GM12878 (cell line): ENCODE results near the gene PFKL. TPM values are rescaled to one million over a fixed set of nuclear protein-coding genes. Genes with fewer than 3 reads are reported as not detected.

Source experiments
- ATAC-seq: fragments of 200-7000 bp; cut with Tn5 transposase; 3 replicates; pipeline ENCODE4 v1.9.1; 2020; ENCODE audit warnings: mild to moderate bottlenecking, moderate library complexity
- BruUV-seq: library from RNA; stranded (reverse); fragments of 400-500 nt; replicated peaks from 2 replicates; lab custom pipeline; 2021; lab: Mats Ljungman, UMichigan
- CTCF ChIA-PET: fragments of 300-600 bp; sonication (Branson Sonifier 250); formaldehyde crosslinking; extraction: SDS; loops from one replicate; lab custom pipeline; 2021; ENCODE audit warnings: inconsistent platforms; lab: Yijun Ruan, JAX
- POLR2A ChIA-PET: fragments of 350-600 bp; formaldehyde crosslinking; extraction: SDS; loops from one replicate; lab custom pipeline; 2021; ENCODE audit warnings: inconsistent platforms; lab: Charles Lee
- RAD21 ChIA-PET: fragments of 300-600 bp; sonication (Branson Sonifier 250); formaldehyde crosslinking; loops from one replicate; lab custom pipeline; 2023; ENCODE audit warnings: antibody characterized with exemption; ENCODE audit not compliant: unreplicated experiment; lab: Charles Lee
- SMC1A ChIA-PET: fragments of 300-600 bp; sonication (Branson Sonifier 250); formaldehyde crosslinking; loops from one replicate; lab custom pipeline; 2023; ENCODE audit not compliant: unreplicated experiment, uncharacterized antibody; lab: Charles Lee
- DNase-seq: peaks from one replicate; pipeline ENCODE4 v3.0.0-alpha.2; 2011; ENCODE audit warnings: low read depth, low spot score
- FAIRE-seq: peaks from 3 replicates; lab custom pipeline; 2011; peaks lifted over from hg19 to GRCh38; lab: Jason Lieb, UNC
- H2AFZ ChIP-seq: 2 replicates; pipeline ENCODE4 v1.6.0; 2011; ENCODE audit warnings: low read depth, low read length, control low read depth; ENCODE audit not compliant: control insufficient read depth
- H3K27ac ChIP-seq: 2 replicates; pipeline ENCODE4 v1.5.1; 2011; ENCODE audit warnings: control low read depth; ENCODE audit not compliant: control insufficient read depth, insufficient read depth
- H3K27me3 ChIP-seq, 2 experiments: replicated peaks in 1 of 2; 2 replicates each; pipeline versions ENCODE4 v1.6.0 to v1.6.1; 2011; ENCODE audit warnings: low read length in 1 of 2; ENCODE audit not compliant: control insufficient read depth in 2 of 2, insufficient read depth in 2 of 2
- H3K36me3 ChIP-seq, 2 experiments: 2 replicates each; pipeline ENCODE4 v1.5.1; 2011; ENCODE audit warnings: low read length in 1 of 2; ENCODE audit not compliant: control insufficient read depth in 2 of 2, insufficient read depth in 2 of 2
- H3K4me1 ChIP-seq: 2 replicates; pipeline ENCODE4 v1.6.1; 2011; ENCODE audit warnings: mild to moderate bottlenecking, low read length, moderate library complexity, mixed read lengths; ENCODE audit not compliant: control insufficient read depth, insufficient read depth
- H3K4me2 ChIP-seq: 2 replicates; pipeline ENCODE4 v1.6.0; 2011; ENCODE audit warnings: control low read depth; ENCODE audit not compliant: control insufficient read depth, insufficient read depth
- H3K4me3 ChIP-seq: fragments of 200-600 bp; sonication (generic); 2 replicates; pipeline ENCODE4 v1.5.1; 2016
- H3K79me2 ChIP-seq: 2 replicates; pipeline ENCODE4 v1.6.0; 2011; ENCODE audit warnings: low read length; ENCODE audit not compliant: control insufficient read depth, insufficient read depth
- H3K9ac ChIP-seq: 2 replicates; pipeline ENCODE4 v1.8.0; 2011; ENCODE audit warnings: low read length, control low read depth, mixed read lengths; ENCODE audit not compliant: control insufficient read depth, insufficient read depth
- H3K9me3 ChIP-seq: replicated peaks from 3 replicates; pipeline ENCODE4 v1.5.1; 2011; ENCODE audit warnings: mild to moderate bottlenecking, low read length; ENCODE audit not compliant: control insufficient read depth, insufficient read depth
- H4K20me1 ChIP-seq: 2 replicates; pipeline ENCODE4 v1.6.0; 2011; ENCODE audit not compliant: control insufficient read depth, insufficient read depth
- BACH1 ChIP-seq: fragments of 450-650 bp; IDR thresholded peaks from 2 replicates; pipeline ENCODE4 v1.6.1; 2017; ENCODE audit warnings: mild to moderate bottlenecking, borderline replicate concordance
- BHLHE40 ChIP-seq, 2 experiments: fragments of 450-650 bp in 1 of 2; IDR thresholded peaks; 2 replicates each; pipeline ENCODE4 v1.6.1; 2011 to 2017; ENCODE audit warnings: low read depth in 2 of 2, borderline replicate concordance in 1 of 2, improper control_type of control experiment in 1 of 2, low read length in 1 of 2, mild to moderate bottlenecking in 1 of 2
- BRCA1 ChIP-seq: IDR thresholded peaks from 2 replicates; pipeline ENCODE4 v1.6.1; 2011; ENCODE audit warnings: low read depth, low read length, improper control_type of control experiment
- CEBPB ChIP-seq, 2 experiments: fragments of 150-350 bp in 1 of 2; IDR thresholded peaks; 2 replicates each; pipeline ENCODE4 v1.6.1; 2012 to 2014; ENCODE audit warnings: low read depth in 2 of 2, low read length in 2 of 2, borderline replicate concordance in 1 of 2, inconsistent platforms in 1 of 2
- EGR1 ChIP-seq, 2 experiments: IDR thresholded peaks; 1 replicate in 1 of 2; 2 replicates in 1 of 2; pipeline ENCODE4 v1.6.1; 2011 to 2012; ENCODE audit warnings: low read depth in 2 of 2, low read length in 2 of 2, borderline replicate concordance in 1 of 2, mild to moderate bottlenecking in 1 of 2, moderate library complexity in 1 of 2
- HDAC6 ChIP-seq: fragments of 200-600 bp; sonication (generic); IDR thresholded peaks from one replicate; pipeline ENCODE4 v1.8.0; 2017; ENCODE audit warnings: antibody characterized with exemption; ENCODE audit not compliant: unreplicated experiment
- MTA3 ChIP-seq: IDR thresholded peaks from 2 replicates; pipeline ENCODE4 v1.6.1; 2012; ENCODE audit warnings: low read length, inconsistent platforms, borderline replicate concordance
- MYC ChIP-seq: IDR thresholded peaks from 2 replicates; pipeline ENCODE4 v1.6.1; 2011; ENCODE audit warnings: mild to moderate bottlenecking, low read length, moderate library complexity, inconsistent platforms; ENCODE audit not compliant: insufficient read depth, insufficient replicate concordance, insufficient read length, severe bottlenecking
- PML ChIP-seq: IDR thresholded peaks from 2 replicates; pipeline ENCODE4 v1.6.1; 2012; ENCODE audit warnings: low read length, inconsistent platforms
- RFX5 ChIP-seq: IDR thresholded peaks from 2 replicates; pipeline ENCODE4 v1.6.1; 2011; ENCODE audit warnings: low read depth, low read length, improper control_type of control experiment
- SIX5 ChIP-seq: IDR thresholded peaks from 2 replicates; pipeline ENCODE4 v1.6.1; 2011; ENCODE audit warnings: mild to moderate bottlenecking, low read depth, low read length, moderate library complexity; ENCODE audit not compliant: severe bottlenecking
- SKIL ChIP-seq: fragments of 450-650 bp; IDR thresholded peaks from 2 replicates; pipeline ENCODE4 v1.6.1; 2017; ENCODE audit warnings: mild to moderate bottlenecking, low read depth, inconsistent platforms; ENCODE audit not compliant: poor library complexity, severe bottlenecking
- TCF12 ChIP-seq: IDR thresholded peaks from 2 replicates; pipeline ENCODE4 v1.6.1; 2011; ENCODE audit warnings: low read depth, mild to moderate bottlenecking, low read length
- ZBED1 ChIP-seq: IDR thresholded peaks from 2 replicates; pipeline ENCODE4 v1.6.1; 2016; ENCODE audit warnings: borderline replicate concordance
- ZBTB40 ChIP-seq: fragments of 450-650 bp; IDR thresholded peaks from 2 replicates; pipeline ENCODE4 v1.6.1; 2016; ENCODE audit warnings: mild to moderate bottlenecking, moderate library complexity, borderline replicate concordance
- WGBS: methylation state at CpG from one replicate; pipeline ENCODE4 v1.1.6; 2016; ENCODE audit warnings: low lambda C conversion rate; ENCODE audit not compliant: insufficient replicate concordance, insufficient coverage; ENCODE audit errors: missing lambda C conversion rate; 5-methylcytosine and 5-hydroxymethylcytosine counted together
- in situ Hi-C: fragments of 300-500 bp; cut with MboI; formaldehyde crosslinking; loops from 9 replicates; pipeline ENCODE4 v1.14.3; 2018; ENCODE audit warnings: mixed read lengths
- intact Hi-C: fragments of 100-400 bp; cut with micrococcal nuclease; formaldehyde crosslinking; loops from one replicate; pipeline ENCODE4 v1.14.2; 2022; ENCODE audit not compliant: unreplicated experiment
- polyA plus RNA-seq, 11 experiments: library from polyadenylated mRNA; depleted of rRNA in 4 of 11; unstranded in 6 of 11; stranded (reverse) in 5 of 11; fragments of >200 nt; fragmentation: Nextera tagmentation in 4 of 11; fragmentation: Illumina TruSeq in 1 of 11; extraction: Ambion mirVana in 4 of 11; extraction: Trizol in 1 of 11; gene quantifications; 1 replicate in 1 of 11; 2 replicates in 10 of 11; pipeline versions ENCODE4 v1.2.1 to v1.2.3, GENCODE V29; 2011 to 2016; ENCODE audit warnings: inconsistent platforms in 2 of 11, missing spikeins in 2 of 11, low read depth in 1 of 11
- total RNA-seq, 4 experiments: library from RNA; depleted of rRNA in 3 of 4; stranded (reverse); fragments of >200 nt in 3 of 4; fragmentation: Illumina TruSeq in 1 of 4; extraction: Trizol in 1 of 4; gene quantifications; 2 replicates each; pipeline versions ENCODE4 v1.2.1 to v1.2.3, GENCODE V29; 2013 to 2021

The PFKL gene
- total and polyA plus RNA-seq, 10 of the 15 experiments (the other 5 are each of a cell fraction or from before 2014, with no cell fraction given), result 1.2 to 192 (median 112) TPM

- H3K4me2 ChIP-seq, result no peak overlapping the region
- BruUV-seq, result no TSS peak
- ATAC-seq (no peak), FAIRE-seq (no peak), DNase-seq (no peak)
- 83% methylated on average over 34 of the region's 42 CpGs for WGBS
- ChIA-PET SMC1A (no interaction called here), CTCF (interaction anchor here (1.3 kb wide), 1 partner anchor 11 kb away, joined by 3 read pairs; no protein-coding TSS in a partner anchor), RAD21 (no interaction called here), POLR2A (no interaction called here)
- H3K9me3 ChIP-seq, result no peaks in the 10 kb centered on the region
- no peaks in the 10 kb centered on the region for H4K20me1 ChIP-seq
- TF ChIP-seq BHLHE40 (IDR thresholded peaks at IDR 0.05; ENCODE audit: borderline replicate concordance in 1 of 2, low read depth in 2 of 2, low read length in 1 of 2) (no peak), EGR1 (IDR thresholded peaks at IDR 0.05; ENCODE audit: borderline replicate concordance in 1 of 2, low read depth in 2 of 2, low read length in 2 of 2) (no peak), MTA3 (no peak), ZBTB40 (no peak), SIX5 (no peak), HDAC6 (no peak), BRCA1 (no peak), SKIL (no peak), BACH1 (no peak), TCF12 (no peak), MYC (no peak), PML (no peak), RFX5 (no peak), CEBPB (IDR thresholded peaks at IDR 0.05; ENCODE audit: borderline replicate concordance in 1 of 2, low read depth in 2 of 2, low read length in 2 of 2) (no peak), ZBED1 (no peak)
- H3K4me3 ChIP-seq, result no peak overlapping the region
- H3K27ac ChIP-seq, result no peak overlapping the region
- H3K4me1 ChIP-seq, result peaks cover 22% of the 10 kb centered on the region
- in situ Hi-C loops (loop anchor here (5.0 kb wide), 1 partner anchor 76 kb away; no protein-coding TSS in a partner anchor), intact Hi-C loops (no loop called here)
- no peaks in the 10 kb centered on the region; a peak in 1 of 4 replicates for H3K27me3 ChIP-seq
- H3K9ac ChIP-seq, result no peak overlapping the region
- no peak overlapping the region for H2AFZ ChIP-seq
- no peaks in the 10 kb centered on the region for H3K36me3 ChIP-seq
- H3K79me2 ChIP-seq, result peaks cover 11% of the 10 kb centered on the region
Observed at GRCh38 chr21:44350773-44351481, 51.1 kb downstream of the PFKL start.
